ENCODE measurements around the gene C16orf96.

C16orf96 gene

GRCh38 chr16:4649744-4650442 is 93.8 kb downstream of the C16orf96 start:
- no peak for DNase-seq (ENCODE audit: low spot score)
